ENCODE data around the gene EMP1. TPM values are rescaled to one million over a fixed set of nuclear protein-coding genes. Genes with fewer than 3 reads are reported as not detected.
A peak's percentile ranks its signal among the peaks of the same experiment; 100 is the strongest.

The EMP1 gene
- total RNA-seq, 1 experiment from 2014 or later, result 248 TPM

GRCh38 chr12:13195785-13196129 is 769 bp upstream of the EMP1 start:
- peak; percentile 56 for DNase-seq (ENCODE audit: low read depth)

GRCh38 chr12:13197032-13197431 is 506 bp downstream of the EMP1 start:
- no peak for DNase-seq (ENCODE audit: low read depth)

- peak; percentile 48 for DNase-seq (ENCODE audit: low read depth)
Observed at GRCh38 chr12:13197526-13198143, 1.1 kb downstream of the EMP1 start.

GRCh38 chr12:13198241-13198640 is 1.7 kb downstream of the EMP1 start:
- no peak for DNase-seq (ENCODE audit: low read depth)

- peak; percentile 69 for DNase-seq (ENCODE audit: low read depth)
Observed at GRCh38 chr12:13198876-13199275, 2.4 kb downstream of the EMP1 start.

GRCh38 chr12:13199592-13199991 is 3.1 kb downstream of the EMP1 start:
- no peak for DNase-seq (ENCODE audit: low read depth)

- DNase-seq (ENCODE audit: low read depth), result no peak
Observed at GRCh38 chr12:13200841-13201240, 4.3 kb downstream of the EMP1 start.

GRCh38 chr12:13203034-13203922 is 6.8 kb downstream of the EMP1 start:
- DNase-seq (ENCODE audit: low read depth), result no peak

- DNase-seq (ENCODE audit: low read depth), result peak; percentile 46
Observed at GRCh38 chr12:13204428-13204827, 7.9 kb downstream of the EMP1 start.

- peak; percentile 100 for DNase-seq (ENCODE audit: low read depth)
Observed at GRCh38 chr12:13205809-13206559, 9.5 kb downstream of the EMP1 start.

- DNase-seq (ENCODE audit: low read depth), result no peak
Observed at GRCh38 chr12:13206560-13206897, 10.0 kb downstream of the EMP1 start.

GRCh38 chr12:13208533-13209435 is 12.3 kb downstream of the EMP1 start:
- peak; percentile 29 for DNase-seq (ENCODE audit: low read depth)

GRCh38 chr12:13209436-13210235 is 13.1 kb downstream of the EMP1 start:
- DNase-seq (ENCODE audit: low read depth), result no peak

GRCh38 chr12:13210236-13211190 is 14.0 kb downstream of the EMP1 start:
- no peak for DNase-seq (ENCODE audit: low read depth)

GRCh38 chr12:13211191-13211858 is 14.8 kb downstream of the EMP1 start:
- peak; percentile 71 for DNase-seq (ENCODE audit: low read depth)

GRCh38 chr12:13211859-13212664 is 15.5 kb downstream of the EMP1 start:
- DNase-seq (ENCODE audit: low read depth), result peak; percentile 72

GRCh38 chr12:13215056-13215455 is 18.5 kb downstream of the EMP1 start:
- no peak for DNase-seq (ENCODE audit: low read depth)

- no peak for DNase-seq (ENCODE audit: low read depth)
Observed at GRCh38 chr12:13218641-13219040, 22.1 kb downstream of the EMP1 start.
